ENCODE data around the gene RBM41. TPM values are rescaled to one million over a fixed set of nuclear protein-coding genes. Genes with fewer than 3 reads are reported as not detected.

RBM41 gene
- total and polyA plus RNA-seq, 4 donors, result 10.6 to 21.3 (median 17.0) TPM

DNA sequence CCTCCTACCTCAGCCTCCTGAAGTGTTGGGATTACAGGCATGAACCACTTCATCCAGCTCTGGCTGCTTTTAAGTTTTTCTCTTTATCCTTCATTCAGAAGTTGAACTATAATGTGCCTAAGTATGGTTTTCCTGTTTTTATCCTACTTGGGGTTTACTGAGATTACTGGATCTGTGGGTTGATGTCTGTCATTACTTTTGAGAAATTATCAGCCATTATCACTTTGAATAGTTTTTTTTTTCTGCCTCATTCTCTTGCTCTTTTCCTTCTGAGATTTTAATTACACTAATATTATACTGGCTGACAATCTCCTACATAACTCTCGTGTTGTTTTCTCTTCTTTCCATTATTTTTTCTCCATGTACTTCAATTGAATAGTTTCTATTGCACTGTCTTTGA is 71.0 kb downstream of the RBM41 start:
- Histone ChIP-seq H3K4me1 (ENCODE audit: control insufficient read depth, insufficient read depth, low read length) (no peaks in the 10 kb centered on the region), H3K36me3 (ENCODE audit: control insufficient read depth, insufficient read depth, low read length) (no peaks in the 10 kb centered on the region), H3K27me3 (ENCODE audit: control insufficient read depth, insufficient read depth, low read length) (peaks cover 4% of the 10 kb centered on the region), H3K9me3 (ENCODE audit: control insufficient read depth, insufficient read depth, low read length) (peaks cover 2% of the 10 kb centered on the region), H3K4me3 (ENCODE audit: low read depth, low read length) (no peak overlapping the region), H3K27ac (ENCODE audit: low read depth, low read length) (no peak overlapping the region)
- DNase-seq (ENCODE audit: low read depth in 4 of 6, low spot score in 6 of 6), result no peak
- 20% methylated on average over 1 of the region's 1 CpG for WGBS (ENCODE audit: insufficient coverage)

DNA sequence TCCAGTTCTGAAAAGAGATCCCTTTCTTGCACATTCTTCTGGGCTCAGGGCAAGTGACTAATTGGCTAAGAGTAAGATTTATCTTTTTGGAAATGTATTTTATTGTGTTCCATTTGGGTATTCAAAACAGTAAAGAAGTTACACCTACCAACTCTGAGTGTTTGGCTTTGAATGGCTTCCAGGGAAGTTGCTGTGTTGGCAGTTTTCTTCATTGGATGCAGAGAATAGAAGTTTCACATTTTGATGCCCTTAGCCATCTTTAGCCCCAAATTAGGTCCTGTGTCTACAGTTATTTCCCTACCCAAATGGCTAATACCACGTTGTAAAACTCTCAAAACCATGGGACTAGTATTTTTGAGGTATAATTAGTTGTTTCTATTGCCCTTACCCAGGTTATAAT is 88.9 kb downstream of the RBM41 start:
- WGBS (ENCODE audit: insufficient coverage), result no CpG with 5 or more reads among the region's 1 CpG
- Histone ChIP-seq H3K36me3 (ENCODE audit: control insufficient read depth, insufficient read depth, low read length) (no peaks in the 10 kb centered on the region), H3K27me3 (ENCODE audit: control insufficient read depth, insufficient read depth, low read length) (peaks cover 2% of the 10 kb centered on the region), H3K4me1 (ENCODE audit: control insufficient read depth, insufficient read depth, low read length) (no peaks in the 10 kb centered on the region), H3K4me3 (ENCODE audit: low read depth, low read length) (no peak overlapping the region), H3K9me3 (ENCODE audit: control insufficient read depth, insufficient read depth, low read length) (no peaks in the 10 kb centered on the region), H3K27ac (ENCODE audit: low read depth, low read length) (no peak overlapping the region)
- no peak for DNase-seq (ENCODE audit: low read depth in 4 of 6, low spot score in 6 of 6)

DNA sequence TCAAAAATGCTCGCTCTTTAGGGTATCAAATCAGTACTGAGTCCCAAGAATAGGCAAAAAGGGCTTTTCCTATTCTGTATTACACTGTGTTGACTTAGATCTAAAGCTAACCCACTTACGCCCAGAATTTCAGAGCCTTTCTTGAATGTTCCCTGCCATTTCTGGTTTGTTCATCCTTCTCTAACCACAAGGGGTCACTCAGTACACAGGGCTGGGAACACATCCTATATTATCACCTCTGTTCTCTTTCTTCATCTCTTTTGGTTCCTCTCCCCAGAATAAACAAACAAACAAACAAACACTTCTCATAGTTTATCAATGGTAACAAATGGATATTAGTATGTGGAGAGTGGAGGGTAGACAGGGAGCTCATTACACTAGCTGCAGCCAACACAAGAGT is 93.1 kb downstream of the RBM41 start:
- peak in 5 of 6 donors; percentile 3 to 84 (median 25) for DNase-seq (ENCODE audit: low read depth in 4 of 6, low spot score in 6 of 6)
- 29% methylated on average over 2 of the region's 2 CpGs for WGBS (ENCODE audit: insufficient coverage)
- no peak overlapping the region for H3K27ac ChIP-seq (ENCODE audit: low read depth, low read length)

DNA sequence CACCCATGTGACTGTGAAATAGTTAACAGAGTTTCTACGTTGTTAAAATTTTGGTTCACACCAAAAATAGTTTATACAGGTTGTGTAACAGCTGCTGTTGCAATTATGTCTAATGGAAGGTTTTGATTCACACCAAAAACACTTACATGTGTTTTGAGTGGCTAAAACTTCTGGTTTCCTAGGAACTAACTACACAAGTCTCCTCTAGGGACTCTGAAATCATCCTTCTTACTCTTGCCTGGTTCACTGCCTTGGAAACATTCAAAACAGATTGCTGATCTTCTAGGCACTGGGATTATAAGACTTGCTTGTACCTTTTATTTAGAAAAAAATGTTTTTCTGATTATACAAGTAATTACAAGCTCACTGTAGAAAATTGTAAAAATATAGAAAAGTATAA is 103.7 kb downstream of the RBM41 start:
- peaks cover 9% of the 10 kb centered on the region for H3K27me3 ChIP-seq (ENCODE audit: control insufficient read depth, insufficient read depth, low read length)
- WGBS (ENCODE audit: insufficient coverage), result no CpG with 5 or more reads among the region's 1 CpG
- DNase-seq (ENCODE audit: low read depth in 4 of 6, low spot score in 6 of 6), result peak in 2 of 6 donors; percentile 1 to 2
- no peaks in the 10 kb centered on the region for H3K9me3 ChIP-seq (ENCODE audit: control insufficient read depth, insufficient read depth, low read length)
- no peak overlapping the region for H3K4me3 ChIP-seq (ENCODE audit: low read depth, low read length)
- H3K36me3 ChIP-seq (ENCODE audit: control insufficient read depth, insufficient read depth, low read length), result no peaks in the 10 kb centered on the region
- H3K4me1 ChIP-seq (ENCODE audit: control insufficient read depth, insufficient read depth, low read length), result no peaks in the 10 kb centered on the region
- H3K27ac ChIP-seq (ENCODE audit: low read depth, low read length), result no peak overlapping the region

More for the DNA sequence above, 93.1 kb downstream of the RBM41 start:
- Histone ChIP-seq H3K4me1 (ENCODE audit: control insufficient read depth, insufficient read depth, low read length) (no peaks in the 10 kb centered on the region), H3K9me3 (ENCODE audit: control insufficient read depth, insufficient read depth, low read length) (no peaks in the 10 kb centered on the region), H3K27me3 (ENCODE audit: control insufficient read depth, insufficient read depth, low read length) (peaks cover 3% of the 10 kb centered on the region), H3K36me3 (ENCODE audit: control insufficient read depth, insufficient read depth, low read length) (no peaks in the 10 kb centered on the region), H3K4me3 (ENCODE audit: low read depth, low read length) (no peak overlapping the region)

Other genes with a start within 250 kb of the RBM41 start
- gene RIPPLY1, start 215.5 kb downstream of the RBM41 start, total RNA-seq, result under 1 TPM in 1 of 2 donors, not detected in 1; 0.28 TPM
- gene RIPPLY1, start 215.5 kb downstream of the RBM41 start, polyA plus RNA-seq (ENCODE audit: insufficient read length in 2 of 2), result under 1 TPM in 1 of 2 donors, not detected in 1; 0.18 TPM
- 1 to 10 TPM in 1 of 2 donors, not detected in 1; 5.6 TPM for gene CLDN2, start 198.4 kb downstream of the RBM41 start, total RNA-seq
- under 1 TPM; 0.40 to 0.71 TPM for gene CLDN2, start 198.4 kb downstream of the RBM41 start, polyA plus RNA-seq (ENCODE audit: insufficient read length in 2 of 2)
- 10 to 100 TPM; 20.7 to 26.4 TPM for gene MORC4, start 118.6 kb downstream of the RBM41 start, total RNA-seq
- 10 to 100 TPM; 12.8 to 15.1 TPM for gene MORC4, start 118.6 kb downstream of the RBM41 start, polyA plus RNA-seq (ENCODE audit: insufficient read length in 2 of 2)
- 1 to 10 TPM; 4.8 to 8.8 TPM for gene NUP62CL, start 87.6 kb upstream of the RBM41 start, total RNA-seq
- gene NUP62CL, start 87.6 kb upstream of the RBM41 start, polyA plus RNA-seq (ENCODE audit: insufficient read length in 2 of 2), result 1 to 10 TPM; 2.2 to 3.2 TPM
- gene DNAAF6, start 87.8 kb upstream of the RBM41 start, total RNA-seq, result 1 to 10 TPM in 1 of 2 donors, under 1 TPM in 1; 0.59 to 1.8 TPM
- gene DNAAF6, start 87.8 kb upstream of the RBM41 start, polyA plus RNA-seq (ENCODE audit: insufficient read length in 2 of 2), result 1 to 10 TPM in 1 of 2 donors, under 1 TPM in 1; 0.81 to 1.5 TPM